ENCODE results near the gene BCL2L14. TPM values are rescaled to one million over a fixed set of nuclear protein-coding genes. Genes with fewer than 3 reads are reported as not detected.

Gene BCL2L14
- total and polyA plus RNA-seq, 2 of the 4 experiments (the other 2 are of a cell fraction) = not detected

DNA sequence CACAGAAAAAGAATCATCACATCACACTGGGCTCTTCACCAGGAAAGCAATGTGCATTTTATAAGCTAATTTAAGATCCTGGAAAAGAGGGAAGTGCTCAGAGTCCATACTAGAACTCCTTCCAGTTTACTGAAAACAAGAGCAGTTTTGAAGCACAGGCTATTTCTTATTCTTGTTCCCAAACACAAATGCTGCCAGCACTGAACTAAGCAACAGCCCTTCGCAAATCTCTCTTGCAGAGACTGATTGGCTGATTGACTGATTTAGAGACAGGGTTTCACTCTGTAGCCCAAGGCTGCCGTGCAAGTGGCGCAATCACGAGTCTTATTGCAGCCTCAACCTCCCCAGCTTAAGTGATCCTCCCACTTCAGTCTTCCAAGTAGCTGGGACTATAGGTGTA lies 44.8 kb downstream of the BCL2L14 start:
- peaks cover 2% of the 10 kb centered on the region for H3K36me3 ChIP-seq (ENCODE audit: control insufficient read depth, insufficient read depth, low read length)
- no peak for TF ChIP-seq RAD21 (IDR thresholded peaks at IDR 0.05; ENCODE audit: low read length)
- no peak for TF ChIP-seq POLR2A (IDR thresholded peaks at IDR 0.05; ENCODE audit: low read depth, low read length)
- TF ChIP-seq, protein P1, sequence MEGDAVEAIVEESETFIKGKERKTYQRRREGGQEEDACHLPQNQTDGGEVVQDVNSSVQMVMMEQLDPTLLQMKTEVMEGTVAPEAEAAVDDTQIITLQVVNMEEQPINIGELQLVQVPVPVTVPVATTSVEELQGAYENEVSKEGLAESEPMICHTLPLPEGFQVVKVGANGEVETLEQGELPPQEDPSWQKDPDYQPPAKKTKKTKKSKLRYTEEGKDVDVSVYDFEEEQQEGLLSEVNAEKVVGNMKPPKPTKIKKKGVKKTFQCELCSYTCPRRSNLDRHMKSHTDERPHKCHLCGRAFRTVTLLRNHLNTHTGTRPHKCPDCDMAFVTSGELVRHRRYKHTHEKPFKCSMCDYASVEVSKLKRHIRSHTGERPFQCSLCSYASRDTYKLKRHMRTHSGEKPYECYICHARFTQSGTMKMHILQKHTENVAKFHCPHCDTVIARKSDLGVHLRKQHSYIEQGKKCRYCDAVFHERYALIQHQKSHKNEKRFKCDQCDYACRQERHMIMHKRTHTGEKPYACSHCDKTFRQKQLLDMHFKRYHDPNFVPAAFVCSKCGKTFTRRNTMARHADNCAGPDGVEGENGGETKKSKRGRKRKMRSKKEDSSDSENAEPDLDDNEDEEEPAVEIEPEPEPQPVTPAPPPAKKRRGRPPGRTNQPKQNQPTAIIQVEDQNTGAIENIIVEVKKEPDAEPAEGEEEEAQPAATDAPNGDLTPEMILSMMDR (conservative IDR thresholded peaks at IDR 0.05; ENCODE audit: low read depth, low read length) = no peak
- TF ChIP-seq, protein P2, sequence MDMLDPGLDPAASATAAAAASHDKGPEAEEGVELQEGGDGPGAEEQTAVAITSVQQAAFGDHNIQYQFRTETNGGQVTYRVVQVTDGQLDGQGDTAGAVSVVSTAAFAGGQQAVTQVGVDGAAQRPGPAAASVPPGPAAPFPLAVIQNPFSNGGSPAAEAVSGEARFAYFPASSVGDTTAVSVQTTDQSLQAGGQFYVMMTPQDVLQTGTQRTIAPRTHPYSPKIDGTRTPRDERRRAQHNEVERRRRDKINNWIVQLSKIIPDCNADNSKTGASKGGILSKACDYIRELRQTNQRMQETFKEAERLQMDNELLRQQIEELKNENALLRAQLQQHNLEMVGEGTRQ (IDR thresholded peaks at IDR 0.05; ENCODE audit: low read depth, low read length) = no peak
- TF ChIP-seq FOS (IDR thresholded peaks at IDR 0.05; ENCODE audit: low read depth, low read length) = no peak
- TF ChIP-seq MXI1 (IDR thresholded peaks at IDR 0.05; ENCODE audit: borderline replicate concordance, low read depth, low read length) = no peak
- TF ChIP-seq MAFK (IDR thresholded peaks at IDR 0.05; ENCODE audit: low read depth, low read length) = no peak
- TF ChIP-seq CEBPB (IDR thresholded peaks at IDR 0.05; ENCODE audit: low read depth, low read length) = no peak
- TF ChIP-seq CHD1 (IDR thresholded peaks at IDR 0.05; ENCODE audit: low read depth, low read length) = no peak
- TF ChIP-seq NFE2L2 (IDR thresholded peaks at IDR 0.05; ENCODE audit: low read depth, low read length) = no peak
- TF ChIP-seq, protein P3, sequence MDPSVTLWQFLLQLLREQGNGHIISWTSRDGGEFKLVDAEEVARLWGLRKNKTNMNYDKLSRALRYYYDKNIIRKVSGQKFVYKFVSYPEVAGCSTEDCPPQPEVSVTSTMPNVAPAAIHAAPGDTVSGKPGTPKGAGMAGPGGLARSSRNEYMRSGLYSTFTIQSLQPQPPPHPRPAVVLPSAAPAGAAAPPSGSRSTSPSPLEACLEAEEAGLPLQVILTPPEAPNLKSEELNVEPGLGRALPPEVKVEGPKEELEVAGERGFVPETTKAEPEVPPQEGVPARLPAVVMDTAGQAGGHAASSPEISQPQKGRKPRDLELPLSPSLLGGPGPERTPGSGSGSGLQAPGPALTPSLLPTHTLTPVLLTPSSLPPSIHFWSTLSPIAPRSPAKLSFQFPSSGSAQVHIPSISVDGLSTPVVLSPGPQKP (IDR thresholded peaks at IDR 0.05; ENCODE audit: borderline replicate concordance, low read depth, low read length) = no peak
- TF ChIP-seq RFX5 (IDR thresholded peaks at IDR 0.05; ENCODE audit: low read depth, low read length) = no peak
- no peak for TF ChIP-seq BHLHE40 (IDR thresholded peaks at IDR 0.05; ENCODE audit: low read depth, low read length)
- no peak for TF ChIP-seq SMC3 (IDR thresholded peaks at IDR 0.05; ENCODE audit: low read depth, low read length)
- TF ChIP-seq RCOR1 (IDR thresholded peaks at IDR 0.05; ENCODE audit: insufficient replicate concordance, low read length) = no peak
- TF ChIP-seq MAZ (IDR thresholded peaks at IDR 0.05; ENCODE audit: borderline replicate concordance, low read depth, low read length) = no peak
- no peak overlapping the region for H3K4me2 ChIP-seq (ENCODE audit: low read depth, low read length)
- H3K27me3 ChIP-seq (ENCODE audit: control insufficient read depth, insufficient read depth, low read length) = no peaks in the 10 kb centered on the region
- H3K9me1 ChIP-seq (ENCODE audit: insufficient read depth, low read length) = no peaks in the 10 kb centered on the region
- no peak overlapping the region for H3K4ac ChIP-seq (ENCODE audit: low read depth, low read length)
- H2BK15ac ChIP-seq (ENCODE audit: low read depth, low read length) = no peak overlapping the region
- H3K56ac ChIP-seq (ENCODE audit: extremely low read depth, insufficient read depth, low read length) = no peak overlapping the region
- H3K18ac ChIP-seq (ENCODE audit: low read depth, low read length) = no peak overlapping the region
- H3K14ac ChIP-seq (replicated peaks; ENCODE audit: low read depth, low read length) = no peak overlapping the region
- no peaks in the 10 kb centered on the region for H3K4me1 ChIP-seq (ENCODE audit: control insufficient read depth, insufficient read depth, low read length)
- ATAC-seq (ENCODE audit: low read depth) (no peak), DNase-seq (no peak)
- in situ Hi-C loops (cut with MboI; ENCODE audit: low sequenced_read_pairs) (no loop called here), intact Hi-C loops (cut with micrococcal nuclease) (no loop called here), dilution Hi-C loops (cut with HindIII; ENCODE audit: low sequenced_read_pairs, unreplicated experiment) (no loop called here)
- ChIA-PET POLR2A (ENCODE audit: unreplicated experiment) (no interaction called here), CTCF (no interaction called here)
- H3K9me3 ChIP-seq (ENCODE audit: control insufficient read depth, insufficient read depth, low read length) = no peaks in the 10 kb centered on the region
- H3K9ac ChIP-seq (ENCODE audit: low read depth, low read length) = no peak overlapping the region
- no peak overlapping the region for H4K91ac ChIP-seq (ENCODE audit: insufficient read depth, low read depth, low read length)
- no CpG with 5 or more reads among the region's 4 CpGs for WGBS, 2 experiments (ENCODE audit: extremely low coverage in 2 of 2, insufficient read length in 1 of 2)
- H2BK120ac ChIP-seq (ENCODE audit: low read depth, low read length) = no peak overlapping the region
- H2BK20ac ChIP-seq (ENCODE audit: low read depth, low read length) = no peak overlapping the region
- no peak overlapping the region for H2BK5ac ChIP-seq (ENCODE audit: low read depth, low read length, poor library complexity, severe bottlenecking)
- no peak overlapping the region for H2AFZ ChIP-seq (replicated peaks; ENCODE audit: low read length, poor library complexity)
- no peaks in the 10 kb centered on the region for H4K20me1 ChIP-seq (ENCODE audit: insufficient read depth, low read length)
- no peaks in the 10 kb centered on the region; a peak in 1 of 4 replicates for H3K79me1 ChIP-seq (ENCODE audit: low read depth in 1 of 2, low read length in 2 of 2)
- H2AK5ac ChIP-seq (ENCODE audit: low read depth, low read length) = no peak overlapping the region
- no peak overlapping the region for H4K5ac ChIP-seq (ENCODE audit: low read depth, low read length)
- H3K4me3 ChIP-seq (ENCODE audit: insufficient read depth, low read depth, low read length) = no peak overlapping the region
- no peak overlapping the region for H4K8ac ChIP-seq (ENCODE audit: low read depth in 2 of 2, low read length in 2 of 2)
- H3K23ac ChIP-seq (ENCODE audit: low read depth, low read length) = no peak overlapping the region
- H2AK9ac ChIP-seq (replicated peaks; ENCODE audit: low read depth, low read length, poor library complexity) = no peak overlapping the region
- H3K27ac ChIP-seq (ENCODE audit: insufficient read depth, low read length) = no peak overlapping the region
- BruUV-seq (replicated peaks) = no TSS peak
